GM12878 (cell line): ENCODE measurements around the gene TM7SF3. TPM values are rescaled to one million over a fixed set of nuclear protein-coding genes. Genes with fewer than 3 reads are reported as not detected.

Experiments
- polyA plus RNA-seq, 11 experiments: library from polyadenylated mRNA; depleted of rRNA in 4 of 11; unstranded in 6 of 11; stranded (reverse) in 5 of 11; fragments of >200 nt; fragmentation: Nextera tagmentation in 4 of 11; fragmentation: Illumina TruSeq in 1 of 11; extraction: Ambion mirVana in 4 of 11; extraction: Trizol in 1 of 11; gene quantifications; 1 replicate in 1 of 11; 2 replicates in 10 of 11; pipeline versions ENCODE4 v1.2.1 to v1.2.3, GENCODE V29; 2011 to 2016; ENCODE audit warnings: inconsistent platforms in 2 of 11, missing spikeins in 2 of 11, low read depth in 1 of 11
- total RNA-seq, 4 experiments: library from RNA; depleted of rRNA in 3 of 4; stranded (reverse); fragments of >200 nt in 3 of 4; fragmentation: Illumina TruSeq in 1 of 4; extraction: Trizol in 1 of 4; gene quantifications; 2 replicates each; pipeline versions ENCODE4 v1.2.1 to v1.2.3, GENCODE V29; 2013 to 2021
- TF ChIP-seq, protein P1 (sequence below): IDR thresholded peaks from 2 replicates; pipeline ENCODE4 v1.6.1; 2012; ENCODE audit warnings: improper control_type of control experiment, low read depth, low read length; ENCODE audit not compliant: insufficient replicate concordance
- TF ChIP-seq, protein P2 (sequence below): fragments of 450-650 bp; IDR thresholded peaks from 2 replicates; pipeline ENCODE4 v1.6.1; 2017; ENCODE audit warnings: mild to moderate bottlenecking, moderate library complexity

Gene TM7SF3
- total and polyA plus RNA-seq, 10 of the 15 experiments (the other 5 are each of a cell fraction or from before 2014, with no cell fraction given) = 31.4 to 341 (median 74.8) TPM

DNA sequence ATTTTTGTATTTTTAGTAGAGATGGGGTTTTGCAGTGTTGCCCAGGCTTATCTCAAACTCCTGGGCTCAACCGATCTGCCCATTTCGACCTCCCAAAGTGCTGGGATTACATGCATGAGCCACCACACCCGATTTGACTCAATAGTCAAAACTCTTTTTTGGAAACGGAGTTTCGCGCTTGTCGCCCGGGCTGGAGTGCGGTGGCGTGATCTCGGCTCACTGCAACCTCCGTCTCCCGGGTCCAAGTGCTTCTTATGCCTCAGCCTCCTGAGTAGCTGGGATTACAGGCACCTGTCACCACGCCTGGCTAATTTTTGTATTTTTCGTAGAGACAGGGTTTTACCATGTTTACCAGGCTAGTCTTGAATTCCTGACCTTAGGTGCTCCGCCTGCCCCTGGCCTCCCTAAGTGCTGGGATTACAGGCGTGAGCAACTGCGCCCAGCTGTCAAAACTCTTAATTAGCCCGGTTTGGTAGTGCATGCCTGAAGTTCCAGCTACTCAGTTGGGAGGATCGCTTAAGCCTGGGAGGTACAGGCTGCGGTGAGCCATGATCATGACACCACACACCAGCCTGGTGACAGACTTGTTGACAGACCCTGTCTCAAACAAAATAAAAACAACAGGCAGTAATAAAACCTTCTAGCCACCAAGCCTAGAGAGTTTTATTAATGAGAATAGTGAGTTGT is 20.6 kb upstream of the TM7SF3 start (continued):
- TF ChIP-seq, protein P1, sequence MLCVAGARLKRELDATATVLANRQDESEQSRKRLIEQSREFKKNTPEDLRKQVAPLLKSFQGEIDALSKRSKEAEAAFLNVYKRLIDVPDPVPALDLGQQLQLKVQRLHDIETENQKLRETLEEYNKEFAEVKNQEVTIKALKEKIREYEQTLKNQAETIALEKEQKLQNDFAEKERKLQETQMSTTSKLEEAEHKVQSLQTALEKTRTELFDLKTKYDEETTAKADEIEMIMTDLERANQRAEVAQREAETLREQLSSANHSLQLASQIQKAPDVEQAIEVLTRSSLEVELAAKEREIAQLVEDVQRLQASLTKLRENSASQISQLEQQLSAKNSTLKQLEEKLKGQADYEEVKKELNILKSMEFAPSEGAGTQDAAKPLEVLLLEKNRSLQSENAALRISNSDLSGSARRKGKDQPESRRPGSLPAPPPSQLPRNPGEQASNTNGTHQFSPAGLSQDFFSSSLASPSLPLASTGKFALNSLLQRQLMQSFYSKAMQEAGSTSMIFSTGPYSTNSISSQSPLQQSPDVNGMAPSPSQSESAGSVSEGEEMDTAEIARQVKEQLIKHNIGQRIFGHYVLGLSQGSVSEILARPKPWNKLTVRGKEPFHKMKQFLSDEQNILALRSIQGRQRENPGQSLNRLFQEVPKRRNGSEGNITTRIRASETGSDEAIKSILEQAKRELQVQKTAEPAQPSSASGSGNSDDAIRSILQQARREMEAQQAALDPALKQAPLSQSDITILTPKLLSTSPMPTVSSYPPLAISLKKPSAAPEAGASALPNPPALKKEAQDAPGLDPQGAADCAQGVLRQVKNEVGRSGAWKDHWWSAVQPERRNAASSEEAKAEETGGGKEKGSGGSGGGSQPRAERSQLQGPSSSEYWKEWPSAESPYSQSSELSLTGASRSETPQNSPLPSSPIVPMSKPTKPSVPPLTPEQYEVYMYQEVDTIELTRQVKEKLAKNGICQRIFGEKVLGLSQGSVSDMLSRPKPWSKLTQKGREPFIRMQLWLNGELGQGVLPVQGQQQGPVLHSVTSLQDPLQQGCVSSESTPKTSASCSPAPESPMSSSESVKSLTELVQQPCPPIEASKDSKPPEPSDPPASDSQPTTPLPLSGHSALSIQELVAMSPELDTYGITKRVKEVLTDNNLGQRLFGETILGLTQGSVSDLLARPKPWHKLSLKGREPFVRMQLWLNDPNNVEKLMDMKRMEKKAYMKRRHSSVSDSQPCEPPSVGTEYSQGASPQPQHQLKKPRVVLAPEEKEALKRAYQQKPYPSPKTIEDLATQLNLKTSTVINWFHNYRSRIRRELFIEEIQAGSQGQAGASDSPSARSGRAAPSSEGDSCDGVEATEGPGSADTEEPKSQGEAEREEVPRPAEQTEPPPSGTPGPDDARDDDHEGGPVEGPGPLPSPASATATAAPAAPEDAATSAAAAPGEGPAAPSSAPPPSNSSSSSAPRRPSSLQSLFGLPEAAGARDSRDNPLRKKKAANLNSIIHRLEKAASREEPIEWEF = no peak
- TF ChIP-seq, protein P2, sequence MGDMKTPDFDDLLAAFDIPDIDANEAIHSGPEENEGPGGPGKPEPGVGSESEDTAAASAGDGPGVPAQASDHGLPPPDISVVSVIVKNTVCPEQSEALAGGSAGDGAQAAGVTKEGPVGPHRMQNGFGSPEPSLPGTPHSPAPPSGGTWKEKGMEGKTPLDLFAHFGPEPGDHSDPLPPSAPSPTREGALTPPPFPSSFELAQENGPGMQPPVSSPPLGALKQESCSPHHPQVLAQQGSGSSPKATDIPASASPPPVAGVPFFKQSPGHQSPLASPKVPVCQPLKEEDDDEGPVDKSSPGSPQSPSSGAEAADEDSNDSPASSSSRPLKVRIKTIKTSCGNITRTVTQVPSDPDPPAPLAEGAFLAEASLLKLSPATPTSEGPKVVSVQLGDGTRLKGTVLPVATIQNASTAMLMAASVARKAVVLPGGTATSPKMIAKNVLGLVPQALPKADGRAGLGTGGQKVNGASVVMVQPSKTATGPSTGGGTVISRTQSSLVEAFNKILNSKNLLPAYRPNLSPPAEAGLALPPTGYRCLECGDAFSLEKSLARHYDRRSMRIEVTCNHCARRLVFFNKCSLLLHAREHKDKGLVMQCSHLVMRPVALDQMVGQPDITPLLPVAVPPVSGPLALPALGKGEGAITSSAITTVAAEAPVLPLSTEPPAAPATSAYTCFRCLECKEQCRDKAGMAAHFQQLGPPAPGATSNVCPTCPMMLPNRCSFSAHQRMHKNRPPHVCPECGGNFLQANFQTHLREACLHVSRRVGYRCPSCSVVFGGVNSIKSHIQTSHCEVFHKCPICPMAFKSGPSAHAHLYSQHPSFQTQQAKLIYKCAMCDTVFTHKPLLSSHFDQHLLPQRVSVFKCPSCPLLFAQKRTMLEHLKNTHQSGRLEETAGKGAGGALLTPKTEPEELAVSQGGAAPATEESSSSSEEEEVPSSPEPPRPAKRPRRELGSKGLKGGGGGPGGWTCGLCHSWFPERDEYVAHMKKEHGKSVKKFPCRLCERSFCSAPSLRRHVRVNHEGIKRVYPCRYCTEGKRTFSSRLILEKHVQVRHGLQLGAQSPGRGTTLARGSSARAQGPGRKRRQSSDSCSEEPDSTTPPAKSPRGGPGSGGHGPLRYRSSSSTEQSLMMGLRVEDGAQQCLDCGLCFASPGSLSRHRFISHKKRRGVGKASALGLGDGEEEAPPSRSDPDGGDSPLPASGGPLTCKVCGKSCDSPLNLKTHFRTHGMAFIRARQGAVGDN = no peak
- TF ChIP-seq, all 136 proteins: peak for 0
